Loucy (cell line): ENCODE measurements around the gene BRAF.

Source experiments
- H2AFZ ChIP-seq: fragments of 200-600 bp; sonication (generic); 2 replicates; pipeline ENCODE4 v1.6.0; 2016; ENCODE audit warnings: antibody characterized with exemption, mild to moderate bottlenecking, low read length, moderate library complexity
- H3F3A ChIP-seq: fragments of 200-600 bp; 2 replicates; pipeline ENCODE4 v1.6.0; 2016; ENCODE audit warnings: antibody characterized with exemption, low read depth, mild to moderate bottlenecking
- H3K27me3 ChIP-seq: fragments of 200-600 bp; sonication (generic); 2 replicates; pipeline ENCODE4 v1.6.1; 2014; ENCODE audit warnings: low read length, mild to moderate bottlenecking; ENCODE audit not compliant: insufficient read depth, poor library complexity, severe bottlenecking
- H3K36me3 ChIP-seq: fragments of 200-600 bp; sonication (generic); 2 replicates; pipeline ENCODE4 v1.6.1; 2016; ENCODE audit warnings: low read length; ENCODE audit not compliant: insufficient read depth
- H3K4me1 ChIP-seq: fragments of 200-600 bp; sonication (generic); 2 replicates; pipeline ENCODE4 v1.5.1; 2014; ENCODE audit warnings: low read length, mild to moderate bottlenecking; ENCODE audit not compliant: insufficient read depth, poor library complexity, severe bottlenecking
- H3K4me2 ChIP-seq: fragments of 200-600 bp; sonication (generic); 2 replicates; pipeline ENCODE4 v1.6.0; 2014; ENCODE audit warnings: antibody characterized with exemption, low read length, low read depth, mild to moderate bottlenecking; ENCODE audit not compliant: poor library complexity, severe bottlenecking
- H3K4me3 ChIP-seq: fragments of 200-600 bp; sonication (generic); 2 replicates; pipeline ENCODE4 v1.5.1; 2014; ENCODE audit warnings: low read length, mild to moderate bottlenecking, mixed read lengths; ENCODE audit not compliant: poor library complexity, severe bottlenecking
- H3K79me2 ChIP-seq: fragments of 200-600 bp; sonication (generic); 2 replicates; pipeline ENCODE4 v1.6.1; 2014; ENCODE audit warnings: low read length; ENCODE audit not compliant: insufficient read depth
- H3K9ac ChIP-seq: fragments of 200-600 bp; sonication (generic); 2 replicates; pipeline ENCODE4 v1.6.0; 2014; ENCODE audit warnings: mild to moderate bottlenecking, low read depth, low read length, moderate library complexity; ENCODE audit not compliant: poor library complexity, severe bottlenecking
- H3K9me2 ChIP-seq: fragments of 200-600 bp; sonication (generic); replicated peaks from 2 replicates; pipeline ENCODE4 v1.6.1; 2016; ENCODE audit warnings: low read depth, low read length, mixed read lengths
- H3K9me3 ChIP-seq: fragments of 200-600 bp; sonication (generic); 2 replicates; pipeline ENCODE4 v1.6.1; 2014; ENCODE audit warnings: mild to moderate bottlenecking, antibody characterized with exemption, low read length, low read depth; ENCODE audit not compliant: insufficient read depth
- H4K20me1 ChIP-seq: fragments of 200-600 bp; sonication (generic); 2 replicates; pipeline ENCODE4 v1.6.0; 2014; ENCODE audit warnings: antibody characterized with exemption, low read length, mild to moderate bottlenecking; ENCODE audit not compliant: insufficient read depth, poor library complexity, severe bottlenecking
- EZH2phosphoT487 ChIP-seq: fragments of 200-600 bp; IDR thresholded peaks from 2 replicates; pipeline ENCODE4 v1.6.1; 2018; ENCODE audit warnings: antibody characterized with exemption, mild to moderate bottlenecking, moderate library complexity, borderline replicate concordance
- TF ChIP-seq, protein P1 (sequence below): fragments of 200-600 bp; sonication (generic); conservative IDR thresholded peaks from 2 replicates; pipeline ENCODE4 v1.5.1; 2014; ENCODE audit warnings: mild to moderate bottlenecking, antibody characterized with exemption, low read length

Gene BRAF

GRCh38 chr7:140691376-140692045 is 233.2 kb downstream of the BRAF start:
- Histone ChIP-seq H3K4me1 (peaks cover 5% of the 10 kb centered on the region), H3K4me2 (no peak overlapping the region), H3K9me3 (no peaks in the 10 kb centered on the region), H3K4me3 (no peak overlapping the region), H4K20me1 (no peaks in the 10 kb centered on the region), H3K36me3 (peaks cover 28% of the 10 kb centered on the region; the same call in 1 of the 2 replicates), H3K9ac (no peak overlapping the region), H3K9me2 (no peaks in the 10 kb centered on the region), H3K79me2 (no peaks in the 10 kb centered on the region), H2AFZ (no peak overlapping the region), H3K27me3 (no peaks in the 10 kb centered on the region), H3F3A (no peaks in the 10 kb centered on the region)
- TF ChIP-seq, protein P1, sequence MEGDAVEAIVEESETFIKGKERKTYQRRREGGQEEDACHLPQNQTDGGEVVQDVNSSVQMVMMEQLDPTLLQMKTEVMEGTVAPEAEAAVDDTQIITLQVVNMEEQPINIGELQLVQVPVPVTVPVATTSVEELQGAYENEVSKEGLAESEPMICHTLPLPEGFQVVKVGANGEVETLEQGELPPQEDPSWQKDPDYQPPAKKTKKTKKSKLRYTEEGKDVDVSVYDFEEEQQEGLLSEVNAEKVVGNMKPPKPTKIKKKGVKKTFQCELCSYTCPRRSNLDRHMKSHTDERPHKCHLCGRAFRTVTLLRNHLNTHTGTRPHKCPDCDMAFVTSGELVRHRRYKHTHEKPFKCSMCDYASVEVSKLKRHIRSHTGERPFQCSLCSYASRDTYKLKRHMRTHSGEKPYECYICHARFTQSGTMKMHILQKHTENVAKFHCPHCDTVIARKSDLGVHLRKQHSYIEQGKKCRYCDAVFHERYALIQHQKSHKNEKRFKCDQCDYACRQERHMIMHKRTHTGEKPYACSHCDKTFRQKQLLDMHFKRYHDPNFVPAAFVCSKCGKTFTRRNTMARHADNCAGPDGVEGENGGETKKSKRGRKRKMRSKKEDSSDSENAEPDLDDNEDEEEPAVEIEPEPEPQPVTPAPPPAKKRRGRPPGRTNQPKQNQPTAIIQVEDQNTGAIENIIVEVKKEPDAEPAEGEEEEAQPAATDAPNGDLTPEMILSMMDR = no peak
- TF ChIP-seq EZH2phosphoT487 = no peak

DNA sequence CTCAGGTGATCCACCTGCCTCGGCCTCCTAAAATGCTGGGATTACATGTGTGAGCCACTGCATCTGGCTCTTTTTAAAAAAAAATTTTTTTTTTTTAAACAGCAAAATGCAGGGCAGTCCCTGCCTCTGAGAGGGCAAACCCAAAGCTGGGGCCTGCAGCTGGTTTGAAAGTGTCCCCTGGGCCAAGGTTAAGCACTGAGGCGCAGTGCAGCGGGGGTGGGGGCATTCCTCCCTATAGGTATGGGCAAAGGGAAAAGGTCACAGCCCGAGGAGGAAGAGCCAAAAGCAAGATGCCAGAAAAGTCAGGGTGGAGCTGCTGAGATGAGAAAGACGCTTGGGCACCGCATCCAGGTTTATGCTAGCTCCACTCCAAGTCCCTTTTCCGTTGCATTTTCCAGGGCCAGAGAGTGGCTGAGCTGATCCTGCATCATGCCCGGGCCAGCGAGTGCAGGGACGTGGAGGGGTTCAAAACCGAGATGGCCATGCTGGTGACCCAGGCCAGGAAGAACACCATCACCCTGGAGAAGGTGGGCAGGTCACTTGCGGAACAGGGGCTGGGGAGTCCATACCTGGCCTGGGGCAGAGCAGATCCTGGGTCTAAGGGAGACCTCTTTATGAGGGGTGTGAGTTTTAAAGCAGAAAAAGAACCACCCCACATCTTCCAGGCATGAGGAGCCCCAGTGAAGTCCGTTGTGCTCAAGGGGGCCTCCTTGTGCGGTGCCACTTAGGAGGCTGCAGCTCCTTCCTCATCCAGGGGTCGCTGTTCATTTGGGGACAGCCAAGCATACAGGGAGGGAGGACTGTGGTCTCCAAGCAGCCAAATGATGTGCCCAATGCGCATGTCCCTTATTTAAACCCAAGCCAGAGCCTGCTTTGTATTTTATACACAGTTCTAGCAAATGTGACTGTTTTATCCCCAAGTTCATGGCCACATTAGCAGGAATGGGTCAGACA is 235.3 kb downstream of the BRAF start:
- Histone ChIP-seq H4K20me1 (no peaks in the 10 kb centered on the region), H3K79me2 (no peaks in the 10 kb centered on the region), H3K27me3 (no peaks in the 10 kb centered on the region), H3K9ac (no peak overlapping the region), H2AFZ (no peak overlapping the region), H3K4me1 (no peaks in the 10 kb centered on the region), H3K9me2 (no peaks in the 10 kb centered on the region), H3K4me3 (no peak overlapping the region), H3F3A (no peaks in the 10 kb centered on the region), H3K36me3 (peaks cover 23% of the 10 kb centered on the region; the same call in 1 of the 2 replicates), H3K4me2 (no peak overlapping the region), H3K9me3 (no peaks in the 10 kb centered on the region)
- TF ChIP-seq, protein P1 = no peak
- no peak for TF ChIP-seq EZH2phosphoT487

GRCh38 chr7:140688341-140688740 is 236.4 kb downstream of the BRAF start:
- Histone ChIP-seq H3K36me3 (peaks cover 24% of the 10 kb centered on the region; the same call in 1 of the 2 replicates), H4K20me1 (no peaks in the 10 kb centered on the region), H2AFZ (no peak overlapping the region), H3K9me3 (no peaks in the 10 kb centered on the region), H3K9ac (no peak overlapping the region), H3K27me3 (no peaks in the 10 kb centered on the region), H3K4me1 (no peaks in the 10 kb centered on the region), H3K79me2 (no peaks in the 10 kb centered on the region), H3K9me2 (no peaks in the 10 kb centered on the region), H3K4me2 (no peak overlapping the region), H3F3A (no peaks in the 10 kb centered on the region), H3K4me3 (no peak overlapping the region)
- TF ChIP-seq EZH2phosphoT487 = no peak
- TF ChIP-seq, protein P1 = no peak
